ENCODE measurements around the gene SNUPN. TPM values are rescaled to one million over a fixed set of nuclear protein-coding genes. Genes with fewer than 3 reads are reported as not detected.

SNUPN gene
- total RNA-seq (2014; rRNA removed; shearing (Covaris generic)), result 30.5 and 33.2 TPM in 2 replicates

- DNase-seq (ENCODE audit: low read depth), result peak; percentile 90
These were observed at the start of gene SNUPN for GRCh38 chr15:75625542-75626347. TSS of gene SNUPN (minus strand) at chr15:75625725. CDS start at chr15:75621051, 4,674 bp downstream.

- no peak for DNase-seq (ENCODE audit: low read depth)
These were observed 48.8 kb upstream of the SNUPN start for GRCh38 chr15:75674366-75674765.

DNA sequence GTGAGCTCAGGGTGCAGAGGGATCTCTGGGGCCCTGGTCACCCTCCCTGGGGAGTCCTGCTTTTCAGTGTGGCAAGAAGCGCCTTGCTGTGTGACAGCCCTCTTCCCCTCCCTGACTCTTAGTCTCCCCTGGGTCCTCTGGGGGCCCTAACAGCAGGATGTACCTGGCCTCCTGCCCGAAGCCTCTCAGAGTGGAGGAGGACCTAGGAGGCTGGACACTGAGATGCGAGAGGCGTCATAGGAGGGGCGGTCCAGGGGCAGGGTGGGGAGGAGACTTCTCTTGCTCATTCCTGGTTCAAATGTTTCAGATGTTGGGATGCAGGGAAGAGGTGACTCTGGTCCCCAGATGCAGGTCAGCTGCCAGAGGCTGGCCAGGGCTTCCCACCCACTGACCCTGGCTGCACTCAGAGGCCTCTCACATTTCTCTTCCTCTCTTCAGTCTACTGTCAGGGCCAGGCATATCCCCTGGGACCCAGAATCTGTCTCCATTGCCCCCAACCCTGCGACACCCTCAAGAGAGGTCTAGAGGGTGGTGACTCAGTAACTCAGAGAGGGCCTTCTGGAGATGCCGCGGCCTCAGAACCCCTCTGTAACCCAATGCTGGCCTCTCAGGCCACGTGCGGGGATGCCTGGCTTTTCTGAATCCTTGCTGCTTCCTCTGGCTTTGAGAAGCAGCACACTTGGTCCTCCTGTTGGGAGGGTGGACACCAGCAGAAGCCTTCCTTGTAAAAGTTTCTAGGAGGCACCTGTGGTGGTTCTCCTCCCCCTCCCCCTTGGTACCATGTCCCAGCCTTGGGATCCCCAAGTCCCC, 48.1 kb upstream of the SNUPN start:
- peak; percentile 45 for DNase-seq (ENCODE audit: low read depth)

DNA sequence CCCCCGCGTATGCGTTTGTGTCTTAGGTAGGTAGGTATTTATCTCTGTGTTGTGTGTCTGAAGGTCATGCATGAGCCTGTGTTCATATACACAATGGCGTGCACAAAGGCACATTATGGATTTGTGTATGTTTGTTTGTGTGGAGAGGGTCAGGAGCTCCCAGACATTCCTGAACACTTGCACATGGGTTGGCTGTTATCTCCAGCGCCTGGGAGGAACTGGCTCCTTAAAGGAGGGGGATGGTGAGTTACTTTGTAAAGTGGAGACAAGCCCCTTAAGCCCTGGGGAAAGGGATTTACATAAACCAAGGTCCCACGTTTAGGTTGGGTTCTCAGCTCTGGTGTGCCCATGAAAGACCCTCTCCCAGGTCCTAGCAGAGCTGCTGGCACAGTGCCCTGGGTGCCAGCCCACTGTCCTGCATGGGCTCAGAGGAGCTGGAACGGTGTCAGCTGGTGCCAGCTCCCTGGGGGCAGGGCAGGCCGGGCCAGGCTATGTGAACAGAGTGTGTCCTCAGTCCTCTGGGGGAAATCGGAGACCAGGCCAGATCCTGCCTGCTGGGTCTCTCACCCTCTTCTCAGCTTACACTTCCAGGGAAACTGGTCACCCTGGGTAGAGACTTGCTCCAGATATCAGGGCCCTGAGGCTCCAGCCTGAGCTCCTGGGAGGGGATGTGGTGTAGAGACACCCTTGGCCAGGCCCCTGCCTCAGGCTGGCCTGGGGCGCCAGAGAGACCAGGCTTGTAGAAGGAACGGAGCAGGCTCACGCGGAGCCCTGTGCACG, 47.3 kb upstream of the SNUPN start:
- DNase-seq (ENCODE audit: low read depth), result peak; percentile 59

DNA sequence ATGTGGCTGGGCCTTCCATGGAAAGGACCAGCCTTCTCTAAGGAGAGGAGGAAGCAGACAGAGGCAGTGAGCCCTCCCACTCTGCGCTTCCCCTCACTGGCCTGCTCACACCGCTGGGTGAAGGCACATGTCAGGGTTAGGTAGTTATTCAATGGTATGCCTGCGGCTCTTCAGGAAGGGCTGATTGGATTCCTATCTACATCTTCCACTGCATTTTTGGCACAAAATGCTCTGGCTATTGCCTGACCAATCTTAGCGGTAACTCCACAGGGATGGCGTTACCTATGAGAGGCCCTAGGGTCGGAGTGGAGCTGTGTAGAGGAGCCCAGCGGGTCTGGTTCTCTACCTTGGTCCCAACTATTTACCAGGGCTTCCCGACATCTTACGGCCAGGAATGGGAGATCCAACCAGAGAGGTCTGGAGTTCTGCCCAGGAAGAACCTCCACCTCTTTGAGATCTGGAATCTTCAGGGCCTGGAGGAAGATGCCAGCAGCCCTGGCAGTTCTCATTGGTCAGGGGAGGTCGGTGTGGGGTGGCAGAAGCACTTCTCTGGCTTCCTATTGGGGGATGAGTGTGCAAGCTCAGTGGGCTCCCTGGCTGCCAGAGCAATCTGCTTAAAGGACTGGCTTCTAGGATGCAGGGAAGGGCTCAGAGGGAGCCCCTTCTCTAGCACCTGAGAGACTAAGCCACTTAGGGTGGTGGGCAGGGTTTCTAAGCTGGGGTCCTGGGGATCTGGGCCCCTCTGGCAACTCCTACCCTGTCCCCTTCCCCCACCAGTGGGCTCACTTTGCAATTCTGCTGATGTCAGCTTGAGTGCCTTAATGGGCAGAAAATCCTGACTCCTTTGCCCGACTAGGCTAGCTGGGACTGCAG, 46.4 kb upstream of the SNUPN start:
- DNase-seq (ENCODE audit: low read depth), result peak; percentile 15

DNA sequence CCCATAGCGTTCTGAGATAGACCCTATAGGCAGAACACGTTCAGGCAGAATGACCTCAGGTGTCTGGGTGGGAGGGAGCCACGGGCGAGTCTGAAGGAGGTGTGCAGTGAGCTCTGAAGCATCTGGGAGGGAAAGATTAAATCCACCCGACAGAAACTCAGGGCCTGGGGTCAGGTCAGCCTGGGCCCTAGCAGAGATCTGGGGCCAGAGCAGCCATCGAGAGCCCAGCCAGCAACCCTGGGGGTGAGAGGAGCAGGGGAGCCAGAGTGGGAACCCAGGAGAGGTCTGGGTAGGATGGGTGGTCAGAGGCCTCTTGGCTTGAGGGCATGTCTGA, 44.3 kb upstream of the SNUPN start:
- DNase-seq (ENCODE audit: low read depth), result no peak

DNA sequence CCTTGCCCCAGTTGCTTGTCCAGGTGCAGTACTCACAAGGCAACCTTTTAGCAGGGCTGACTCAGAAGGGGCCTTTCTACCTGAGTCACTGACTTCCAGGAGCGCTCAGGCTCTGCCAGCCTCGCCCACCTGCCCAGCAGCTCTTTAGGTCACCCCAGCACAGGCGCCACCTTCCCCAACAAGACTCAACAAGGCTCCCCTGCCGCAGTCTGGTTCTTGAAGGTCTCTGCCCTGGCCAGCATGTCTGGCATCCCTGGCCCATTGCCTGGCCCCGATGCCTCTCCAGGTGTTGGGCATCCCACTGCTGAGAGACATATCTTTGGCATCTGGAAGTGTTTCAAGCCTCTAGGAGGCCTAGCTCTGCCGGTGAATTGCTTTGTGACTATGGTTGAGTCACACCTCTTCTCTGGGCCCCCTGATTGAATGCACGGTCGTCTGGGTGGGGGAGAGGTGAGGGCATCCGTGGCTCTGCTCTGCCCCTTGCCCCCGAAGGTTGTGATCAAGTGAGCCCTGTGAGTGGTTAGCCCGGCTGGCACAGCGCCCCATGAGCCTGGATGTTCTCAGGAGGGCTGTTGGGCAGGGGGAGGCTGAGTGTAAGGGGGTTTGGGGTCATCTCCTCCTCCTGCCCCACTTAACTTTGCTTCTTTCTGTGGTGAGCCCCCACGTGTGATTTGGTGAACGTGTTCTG, 43.8 kb upstream of the SNUPN start:
- peak; percentile 22 for DNase-seq (ENCODE audit: low read depth)

GRCh38 chr15:75666823-75667501, 41.4 kb upstream of the SNUPN start:
- DNase-seq (ENCODE audit: low read depth), result peak; percentile 98

DNA sequence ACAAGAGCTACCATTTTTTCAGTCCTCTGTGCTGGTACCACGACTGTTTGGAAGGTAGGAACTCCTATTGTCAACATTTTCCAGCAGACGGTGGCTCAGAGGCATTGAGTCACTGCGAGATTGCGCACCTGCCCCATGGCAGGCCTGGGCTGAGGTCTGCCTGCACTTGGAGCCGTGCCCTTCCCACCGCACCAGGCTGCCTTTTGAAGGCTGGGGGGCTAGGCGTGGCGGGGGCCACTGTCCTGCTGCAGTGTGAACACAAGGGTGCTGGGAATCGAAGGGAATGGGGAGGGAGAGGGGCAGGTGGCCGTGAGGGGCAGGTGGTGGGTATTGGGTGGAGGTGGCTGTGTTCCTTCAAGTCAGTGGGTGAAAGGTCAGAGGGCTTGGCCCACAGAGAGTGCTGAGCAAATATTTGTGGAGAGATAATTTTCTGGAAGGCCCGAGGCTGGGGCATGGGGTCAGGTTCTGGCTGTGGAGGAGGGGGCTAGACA, 38.5 kb upstream of the SNUPN start:
- DNase-seq (ENCODE audit: low read depth), result no peak

GRCh38 chr15:75662823-75663519, 37.4 kb upstream of the SNUPN start:
- DNase-seq (ENCODE audit: low read depth), result no peak

- DNase-seq (ENCODE audit: low read depth), result no peak
These were observed 36.2 kb upstream of the SNUPN start for GRCh38 chr15:75661756-75662140.

GRCh38 chr15:75661100-75661755, 35.7 kb upstream of the SNUPN start:
- peak; percentile 80 for DNase-seq (ENCODE audit: low read depth)

GRCh38 chr15:75659928-75660645, 34.6 kb upstream of the SNUPN start:
- DNase-seq (ENCODE audit: low read depth), result no peak

DNA sequence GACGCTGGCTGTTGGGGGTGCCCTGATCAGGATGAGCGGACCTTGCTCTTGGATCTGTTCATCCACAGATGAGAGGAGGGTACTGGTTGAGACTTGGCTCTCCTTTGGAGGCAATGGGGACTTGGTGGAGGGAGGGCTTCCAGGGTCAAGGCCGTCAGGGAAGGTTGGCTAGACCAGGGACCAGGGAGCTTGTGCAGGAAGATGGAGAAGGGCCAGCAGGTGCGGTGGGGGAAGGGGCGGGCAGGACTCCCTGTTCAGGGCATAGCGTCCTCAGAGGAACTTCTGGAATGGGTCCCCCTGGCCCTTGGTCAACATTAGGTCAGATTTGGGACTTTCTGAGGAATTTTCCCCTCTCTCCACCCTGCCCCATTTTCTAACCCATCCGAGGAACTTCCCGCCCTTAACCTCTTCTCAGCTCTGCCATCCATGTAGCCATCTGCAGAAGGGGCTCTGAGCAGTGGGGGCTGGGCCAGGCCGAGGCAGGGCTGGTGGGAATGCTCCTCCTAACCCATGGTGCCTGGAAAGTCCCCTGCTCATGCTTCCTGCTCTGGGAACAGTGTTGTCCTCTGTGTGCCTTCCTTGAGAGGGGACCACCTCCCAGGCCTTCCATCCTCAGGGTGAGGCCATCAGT, 33.7 kb upstream of the SNUPN start:
- no peak for DNase-seq (ENCODE audit: low read depth)

DNA sequence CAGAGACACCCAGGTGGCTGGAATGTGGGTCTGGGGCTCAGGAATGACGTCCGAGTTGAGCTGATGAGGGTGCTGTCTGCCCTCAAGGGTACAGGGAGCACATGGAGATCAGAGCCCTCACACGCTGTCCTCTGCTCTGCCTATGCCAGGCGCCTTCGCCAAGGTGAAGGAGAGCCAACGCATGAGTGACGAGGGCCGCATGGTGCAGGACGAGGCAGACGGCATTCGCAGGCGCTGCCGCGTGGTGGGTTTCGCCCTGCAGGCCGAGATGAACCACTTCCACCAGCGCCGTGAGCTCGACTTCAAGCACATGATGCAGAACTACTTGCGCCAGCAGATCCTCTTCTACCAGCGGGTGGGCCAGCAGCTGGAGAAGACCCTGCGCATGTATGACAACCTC, 31.3 kb upstream of the SNUPN start:
- no peak for DNase-seq (ENCODE audit: low read depth)

DNA sequence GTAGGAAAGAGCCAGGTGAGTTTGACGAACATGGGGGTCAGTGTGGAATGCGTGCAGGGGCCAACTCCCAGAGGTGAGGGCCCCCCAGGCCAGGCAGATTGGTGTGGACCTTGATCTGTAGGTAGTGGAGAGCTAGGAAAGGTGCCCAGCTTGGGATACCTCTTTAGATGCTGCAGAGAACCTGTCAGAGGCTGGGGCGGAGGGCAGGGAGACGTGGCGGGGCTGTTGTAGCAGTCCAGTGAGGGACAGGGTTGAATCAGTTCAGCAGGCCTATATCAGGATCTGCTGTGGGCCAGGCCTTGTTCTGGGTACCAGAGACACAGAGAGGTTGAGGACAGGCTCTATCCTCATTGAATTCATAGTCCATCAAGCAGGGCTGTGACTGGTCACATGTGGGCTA, 30.8 kb upstream of the SNUPN start:
- DNase-seq (ENCODE audit: low read depth), result no peak

- no peak for DNase-seq (ENCODE audit: low read depth)
These were observed 30.4 kb upstream of the SNUPN start for GRCh38 chr15:75655931-75656330.

All from RPMI7951 (cell line).